Endodermal cell (in vitro differentiated cells): ENCODE results near the gene UNC13B. TPM values are rescaled to one million over a fixed set of nuclear protein-coding genes. Genes with fewer than 3 reads are reported as not detected.

Experiments used
- DNase-seq: peaks from one replicate; pipeline ENCODE4 v3.0.0-alpha.2; 2017
- H3K27ac ChIP-seq: 2 replicates; pipeline ENCODE4 v1.5.1; 2013; ENCODE audit warnings: mild to moderate bottlenecking, low read depth, low read length, moderate library complexity
- H3K27me3 ChIP-seq: 2 replicates; pipeline ENCODE4 v1.6.1; 2013; ENCODE audit warnings: mild to moderate bottlenecking, low read length, moderate library complexity; ENCODE audit not compliant: insufficient read depth, control insufficient read depth, poor library complexity, severe bottlenecking
- H3K36me3 ChIP-seq: 2 replicates; pipeline ENCODE4 v1.7.0; 2013; ENCODE audit warnings: mild to moderate bottlenecking, low read length, moderate library complexity; ENCODE audit not compliant: control insufficient read depth, insufficient read depth
- H3K4me1 ChIP-seq: one replicate; pipeline ENCODE4 v1.7.0; 2013; ENCODE audit warnings: low read length; ENCODE audit not compliant: control insufficient read depth, insufficient read depth
- H3K4me3 ChIP-seq: 2 replicates; pipeline ENCODE4 v1.5.1; 2013; ENCODE audit warnings: mild to moderate bottlenecking, low read length, moderate library complexity
- H3K9ac ChIP-seq: 2 replicates; pipeline ENCODE4 v1.6.1; 2013; ENCODE audit warnings: mild to moderate bottlenecking, low read length, moderate library complexity; ENCODE audit not compliant: poor library complexity, severe bottlenecking; ENCODE audit errors: extremely low read depth
- H3K9me3 ChIP-seq: 2 replicates; pipeline ENCODE4 v1.6.1; 2013; ENCODE audit warnings: mild to moderate bottlenecking, low read length, moderate library complexity; ENCODE audit not compliant: control insufficient read depth
- H3K27ac Mint-ChIP-seq: 2 replicates; pipeline ENCODE4 v1.8.0; 2020; ENCODE audit warnings: mixed read lengths
- H3K27me3 Mint-ChIP-seq: 2 replicates; pipeline ENCODE4 v1.8.0; 2021; ENCODE audit warnings: mild to moderate bottlenecking, mixed read lengths; ENCODE audit not compliant: insufficient read depth
- H3K36me3 Mint-ChIP-seq: 2 replicates; pipeline ENCODE4 v1.8.0; 2020; ENCODE audit warnings: low read depth, mixed read lengths
- H3K4me1 Mint-ChIP-seq: 2 replicates; pipeline ENCODE4 v1.8.0; 2020; ENCODE audit warnings: mixed read lengths
- H3K4me3 Mint-ChIP-seq: 2 replicates; pipeline ENCODE4 v1.8.0; 2020; ENCODE audit warnings: mild to moderate bottlenecking, moderate library complexity, mixed read lengths
- H3K9me3 Mint-ChIP-seq: 2 replicates; pipeline ENCODE4 v1.8.0; 2020; ENCODE audit warnings: mild to moderate bottlenecking, mixed read lengths
- WGBS, 2 experiments: methylation state at CpG; one replicate each; pipeline versions ENCODE4 v1.1.5 to v1.1.7; 2013; ENCODE audit warnings: missing lambda C conversion rate in 2 of 2, mixed read lengths in 1 of 2; ENCODE audit not compliant: insufficient coverage in 1 of 2, insufficient read length in 1 of 2; 5-methylcytosine and 5-hydroxymethylcytosine counted together
- total RNA-seq, 2 donors: library from RNA; stranded (reverse); fragmentation: NEBNext Ultra II Directional in 1 of 2; extraction: Animal tissue kit (Norgen Biotek cat#: 25700) in 1 of 2; gene quantifications; 2 replicates in 1 of 2; 3 replicates in 1 of 2; pipeline ENCODE4 v1.2.1, GENCODE V29; 2021
- TF ChIP-seq, protein P1 (sequence below): fragments of 200-600 bp; sonication (generic); conservative IDR thresholded peaks from 2 replicates; pipeline ENCODE4 v1.5.0; 2021; ENCODE audit warnings: antibody characterized with exemption, mild to moderate bottlenecking

UNC13B gene
- total RNA-seq, 2 donors from 2014 or later, result 53.9 to 57.2 TPM

GRCh38 chr9:35135988-35136387 lies 25.8 kb upstream of the UNC13B start:
- Mint-ChIP-seq H3K4me1 (no peaks in the 10 kb centered on the region), H3K27ac (no peak overlapping the region), H3K9me3 (peaks cover 52% of the 10 kb centered on the region), H3K4me3 (no peak overlapping the region), H3K27me3 (no peaks in the 10 kb centered on the region), H3K36me3 (no peaks in the 10 kb centered on the region)
- Histone ChIP-seq H3K9ac (no peak overlapping the region), H3K36me3 (no peaks in the 10 kb centered on the region), H3K27ac (no peak overlapping the region), H3K4me3 (no peak overlapping the region), H3K4me1 (no peaks in the 10 kb centered on the region), H3K9me3 (peaks cover 36% of the 10 kb centered on the region), H3K27me3 (no peaks in the 10 kb centered on the region)
- WGBS, 2 experiments, result 90 to 100% methylated on average over 4 to 7 of the region's 7 CpGs
- TF ChIP-seq, protein P1, sequence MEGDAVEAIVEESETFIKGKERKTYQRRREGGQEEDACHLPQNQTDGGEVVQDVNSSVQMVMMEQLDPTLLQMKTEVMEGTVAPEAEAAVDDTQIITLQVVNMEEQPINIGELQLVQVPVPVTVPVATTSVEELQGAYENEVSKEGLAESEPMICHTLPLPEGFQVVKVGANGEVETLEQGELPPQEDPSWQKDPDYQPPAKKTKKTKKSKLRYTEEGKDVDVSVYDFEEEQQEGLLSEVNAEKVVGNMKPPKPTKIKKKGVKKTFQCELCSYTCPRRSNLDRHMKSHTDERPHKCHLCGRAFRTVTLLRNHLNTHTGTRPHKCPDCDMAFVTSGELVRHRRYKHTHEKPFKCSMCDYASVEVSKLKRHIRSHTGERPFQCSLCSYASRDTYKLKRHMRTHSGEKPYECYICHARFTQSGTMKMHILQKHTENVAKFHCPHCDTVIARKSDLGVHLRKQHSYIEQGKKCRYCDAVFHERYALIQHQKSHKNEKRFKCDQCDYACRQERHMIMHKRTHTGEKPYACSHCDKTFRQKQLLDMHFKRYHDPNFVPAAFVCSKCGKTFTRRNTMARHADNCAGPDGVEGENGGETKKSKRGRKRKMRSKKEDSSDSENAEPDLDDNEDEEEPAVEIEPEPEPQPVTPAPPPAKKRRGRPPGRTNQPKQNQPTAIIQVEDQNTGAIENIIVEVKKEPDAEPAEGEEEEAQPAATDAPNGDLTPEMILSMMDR, result no peak
- DNase-seq, result no peak

DNA sequence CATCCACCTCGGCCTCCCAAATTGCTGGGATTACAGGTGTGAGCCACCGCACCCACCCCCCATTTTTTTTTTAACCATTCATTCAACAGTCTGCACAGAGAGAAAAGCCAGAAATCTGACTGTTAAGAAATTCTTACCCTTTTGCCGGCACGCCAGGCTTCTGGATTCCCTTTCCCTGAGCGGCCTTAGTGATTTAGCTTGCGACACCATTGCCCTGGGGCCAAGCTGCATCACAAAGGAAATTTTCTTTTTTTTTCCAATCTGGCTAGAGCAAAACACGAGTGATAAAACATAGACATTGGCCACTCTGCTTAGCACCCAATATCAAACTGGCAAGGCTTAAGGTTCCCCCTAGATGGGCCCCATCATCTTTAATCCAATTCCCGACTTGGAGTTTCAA lies 24.9 kb upstream of the UNC13B start:
- H3K27me3 Mint-ChIP-seq, result no peaks in the 10 kb centered on the region
- no peaks in the 10 kb centered on the region for H3K36me3 ChIP-seq
- TF ChIP-seq, protein P1, result no peak
- H3K4me1 ChIP-seq, result no peaks in the 10 kb centered on the region
- no peak overlapping the region for H3K4me3 Mint-ChIP-seq
- DNase-seq, result no peak
- peaks cover 54% of the 10 kb centered on the region for H3K9me3 Mint-ChIP-seq
- H3K27ac ChIP-seq, result no peak overlapping the region
- 86 to 91% methylated on average over 5 to 8 of the region's 8 CpGs for WGBS, 2 experiments
- no peak overlapping the region for H3K9ac ChIP-seq
- no peak overlapping the region for H3K4me3 ChIP-seq
- no peak overlapping the region for H3K27ac Mint-ChIP-seq
- no peaks in the 10 kb centered on the region for H3K36me3 Mint-ChIP-seq
- H3K4me1 Mint-ChIP-seq, result no peaks in the 10 kb centered on the region
- peaks cover 32% of the 10 kb centered on the region for H3K9me3 ChIP-seq
- H3K27me3 ChIP-seq, result no peaks in the 10 kb centered on the region

DNA sequence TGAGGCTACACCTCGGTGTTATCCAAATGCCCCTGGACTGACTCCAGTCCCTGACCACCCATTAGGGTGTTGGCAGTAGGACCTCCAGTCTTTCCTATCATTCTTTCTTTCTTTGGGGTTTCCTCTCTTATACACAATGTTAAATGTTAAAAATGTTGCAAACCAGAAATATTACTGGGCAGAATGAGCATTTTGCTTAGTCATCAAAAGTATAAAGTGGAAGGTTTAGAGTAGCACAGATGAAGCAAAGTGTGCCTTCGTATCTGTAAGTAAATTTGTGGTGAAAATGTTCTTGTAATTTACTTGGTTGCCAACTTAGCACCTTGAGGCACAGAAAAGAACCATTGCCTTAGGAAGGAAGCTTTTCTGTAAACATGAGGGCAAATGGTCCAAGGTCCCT lies 21.7 kb upstream of the UNC13B start:
- TF ChIP-seq, protein P1, result no peak
- Mint-ChIP-seq H3K9me3 (peaks cover 51% of the 10 kb centered on the region), H3K4me1 (no peaks in the 10 kb centered on the region), H3K27ac (no peak overlapping the region), H3K4me3 (no peak overlapping the region), H3K27me3 (no peaks in the 10 kb centered on the region), H3K36me3 (no peaks in the 10 kb centered on the region)
- no peaks in the 10 kb centered on the region for H3K4me1 ChIP-seq
- DNase-seq, result no peak
- H3K9me3 ChIP-seq, result peaks cover 36% of the 10 kb centered on the region
- H3K36me3 ChIP-seq, result no peaks in the 10 kb centered on the region
- WGBS, 2 experiments, result 73 to 85% methylated on average over 1 to 2 of the region's 2 CpGs
- H3K9ac ChIP-seq, result no peak overlapping the region
- H3K4me3 ChIP-seq, result no peak overlapping the region
- no peaks in the 10 kb centered on the region for H3K27me3 ChIP-seq
- no peak overlapping the region for H3K27ac ChIP-seq
